Smooth muscle cell (in vitro differentiated cells): ENCODE results near the gene SNX1. TPM values are rescaled to one million over a fixed set of nuclear protein-coding genes. Genes with fewer than 3 reads are reported as not detected.

Experiments
- DNase-seq: peaks from one replicate; lab custom pipeline; 2025; ENCODE audit not compliant: unreplicated experiment; lab: John Stamatoyannopoulos, UW
- H2AFZ ChIP-seq: fragments of 200-600 bp; sonication (generic); 2 replicates; pipeline ENCODE4 v1.6.0; 2016; ENCODE audit warnings: antibody characterized with exemption, low read depth, mild to moderate bottlenecking
- H3F3A ChIP-seq: fragments of 200-600 bp; sonication (generic); 2 replicates; pipeline ENCODE4 v1.6.0; 2017; ENCODE audit warnings: antibody characterized with exemption, low read depth
- H3K27ac ChIP-seq: fragments of 200-600 bp; sonication (generic); 2 replicates; pipeline ENCODE4 v1.5.1; 2016; ENCODE audit warnings: low read depth, mild to moderate bottlenecking
- H3K27me3 ChIP-seq: fragments of 200-600 bp; sonication (generic); 2 replicates; pipeline ENCODE4 v1.6.1; 2016; ENCODE audit warnings: low read depth, mild to moderate bottlenecking
- H3K36me3 ChIP-seq: fragments of 200-600 bp; sonication (generic); 2 replicates; pipeline ENCODE4 v1.5.1; 2016; ENCODE audit warnings: low read depth
- H3K4me1 ChIP-seq: fragments of 200-600 bp; sonication (generic); 2 replicates; pipeline ENCODE4 v1.5.1; 2016; ENCODE audit warnings: low read depth
- H3K4me2 ChIP-seq: fragments of 200-600 bp; sonication (generic); 2 replicates; pipeline ENCODE4 v1.6.0; 2016; ENCODE audit warnings: mild to moderate bottlenecking
- H3K4me3 ChIP-seq: fragments of 200-600 bp; sonication (generic); 2 replicates; pipeline ENCODE4 v1.5.1; 2016; ENCODE audit warnings: mild to moderate bottlenecking
- H3K79me2 ChIP-seq: fragments of 200-600 bp; sonication (generic); 2 replicates; pipeline ENCODE4 v1.6.0; 2016; ENCODE audit warnings: low read depth, mild to moderate bottlenecking
- H3K9ac ChIP-seq: fragments of 200-600 bp; sonication (generic); 2 replicates; pipeline ENCODE4 v1.6.0; 2016; ENCODE audit warnings: low read depth
- H3K9me3 ChIP-seq: fragments of 200-600 bp; sonication (generic); replicated peaks from 2 replicates; pipeline ENCODE4 v1.5.1; 2016; ENCODE audit warnings: low read depth
- H4K20me1 ChIP-seq: fragments of 200-600 bp; sonication (generic); 2 replicates; pipeline ENCODE4 v1.6.0; 2016; ENCODE audit warnings: low read depth
- WGBS: methylation state at CpG from one replicate; pipeline ENCODE4 v1.1.7; 2016; ENCODE audit warnings: low lambda C conversion rate; 5-methylcytosine and 5-hydroxymethylcytosine counted together
- polyA plus RNA-seq: library from polyadenylated mRNA; unstranded; fragments of >200 nt; fragmentation: Nextera tagmentation; extraction: Ambion mirVana; gene quantifications from 2 replicates; pipeline ENCODE4 v1.2.1, GENCODE V29; 2016
- total RNA-seq: library from RNA; depleted of rRNA; stranded (reverse); fragments of >200 nt; gene quantifications from 2 replicates; pipeline ENCODE4 v1.2.3, GENCODE V29; 2014
- TF ChIP-seq, protein P1 (sequence below): fragments of 200-600 bp; sonication (generic); IDR thresholded peaks from 2 replicates; pipeline ENCODE4 v1.5.1; 2017; ENCODE audit warnings: borderline replicate concordance, mild to moderate bottlenecking, antibody characterized with exemption; ENCODE audit not compliant: insufficient read depth, poor library complexity, severe bottlenecking

Gene SNX1
- total and polyA plus RNA-seq, 2 experiments from 2014 or later = 33.8 to 41.2 TPM

DNA sequence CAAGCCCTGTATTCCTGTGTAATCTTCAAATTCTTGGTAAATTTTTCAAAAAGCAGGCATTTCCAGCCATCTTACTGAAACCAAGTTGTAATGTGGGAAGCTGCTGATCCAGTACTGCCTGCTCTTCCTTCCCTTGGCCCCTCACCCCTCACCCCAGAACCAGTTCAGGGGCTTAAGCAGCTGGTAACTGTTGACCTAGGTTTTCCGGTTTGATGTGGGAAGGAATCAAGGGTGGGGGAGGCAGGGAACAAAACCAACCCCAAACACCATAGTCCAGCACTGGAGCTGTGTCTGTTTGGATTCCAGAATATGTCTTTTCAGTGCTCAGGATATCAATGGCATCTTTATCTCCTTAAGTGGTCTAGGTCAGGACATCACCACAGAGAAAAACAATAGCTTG, 26.7 kb downstream of the SNX1 start:
- H2AFZ ChIP-seq = no peak overlapping the region
- no peaks in the 10 kb centered on the region for H3K79me2 ChIP-seq
- no peaks in the 10 kb centered on the region for H3K4me1 ChIP-seq
- no peaks in the 10 kb centered on the region for H3K27me3 ChIP-seq
- no peak for DNase-seq
- H3K9ac ChIP-seq = no peak overlapping the region
- peaks cover 11% of the 10 kb centered on the region for H3K36me3 ChIP-seq
- H3K27ac ChIP-seq = no peak overlapping the region
- no peak overlapping the region for H3K4me2 ChIP-seq
- TF ChIP-seq, protein P1, sequence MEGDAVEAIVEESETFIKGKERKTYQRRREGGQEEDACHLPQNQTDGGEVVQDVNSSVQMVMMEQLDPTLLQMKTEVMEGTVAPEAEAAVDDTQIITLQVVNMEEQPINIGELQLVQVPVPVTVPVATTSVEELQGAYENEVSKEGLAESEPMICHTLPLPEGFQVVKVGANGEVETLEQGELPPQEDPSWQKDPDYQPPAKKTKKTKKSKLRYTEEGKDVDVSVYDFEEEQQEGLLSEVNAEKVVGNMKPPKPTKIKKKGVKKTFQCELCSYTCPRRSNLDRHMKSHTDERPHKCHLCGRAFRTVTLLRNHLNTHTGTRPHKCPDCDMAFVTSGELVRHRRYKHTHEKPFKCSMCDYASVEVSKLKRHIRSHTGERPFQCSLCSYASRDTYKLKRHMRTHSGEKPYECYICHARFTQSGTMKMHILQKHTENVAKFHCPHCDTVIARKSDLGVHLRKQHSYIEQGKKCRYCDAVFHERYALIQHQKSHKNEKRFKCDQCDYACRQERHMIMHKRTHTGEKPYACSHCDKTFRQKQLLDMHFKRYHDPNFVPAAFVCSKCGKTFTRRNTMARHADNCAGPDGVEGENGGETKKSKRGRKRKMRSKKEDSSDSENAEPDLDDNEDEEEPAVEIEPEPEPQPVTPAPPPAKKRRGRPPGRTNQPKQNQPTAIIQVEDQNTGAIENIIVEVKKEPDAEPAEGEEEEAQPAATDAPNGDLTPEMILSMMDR = no peak
- H3F3A ChIP-seq = no peaks in the 10 kb centered on the region
- WGBS = 83% methylated on average over 1 of the region's 1 CpG
- H4K20me1 ChIP-seq = peaks cover 4% of the 10 kb centered on the region
- no peaks in the 10 kb centered on the region for H3K9me3 ChIP-seq
- H3K4me3 ChIP-seq = no peak overlapping the region

DNA sequence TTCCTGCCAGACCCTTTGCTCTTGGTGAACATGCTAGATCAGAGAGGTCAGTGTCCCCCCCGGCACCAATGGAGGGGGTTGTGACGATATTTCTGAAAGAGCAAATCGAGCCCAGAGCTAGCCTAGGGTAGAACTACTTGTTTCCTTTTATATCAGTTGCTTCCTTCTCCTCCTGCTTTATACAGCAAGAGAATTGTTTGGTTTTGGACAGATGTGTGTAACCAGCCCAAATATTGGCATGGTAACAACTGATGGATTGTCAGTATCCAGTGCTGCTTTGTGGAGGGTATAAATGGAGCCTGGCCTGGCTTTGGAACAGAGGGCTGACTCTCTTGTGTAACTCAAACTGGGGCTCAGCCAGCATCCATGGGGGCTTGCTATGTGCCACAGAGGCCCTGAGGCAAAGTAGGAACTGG, 27.2 kb downstream of the SNX1 start:
- no peak for DNase-seq
- TF ChIP-seq, protein P1 = no peak
- Histone ChIP-seq H3K27me3 (no peaks in the 10 kb centered on the region), H3K9ac (no peak overlapping the region), H3K4me1 (no peaks in the 10 kb centered on the region), H2AFZ (no peak overlapping the region), H3K27ac (no peak overlapping the region), H3K4me2 (no peak overlapping the region), H3K79me2 (no peaks in the 10 kb centered on the region), H3F3A (no peaks in the 10 kb centered on the region), H3K9me3 (no peaks in the 10 kb centered on the region), H4K20me1 (no peaks in the 10 kb centered on the region), H3K4me3 (no peak overlapping the region), H3K36me3 (peaks cover 14% of the 10 kb centered on the region)
- WGBS = 97% methylated on average over 3 of the region's 3 CpGs

DNA sequence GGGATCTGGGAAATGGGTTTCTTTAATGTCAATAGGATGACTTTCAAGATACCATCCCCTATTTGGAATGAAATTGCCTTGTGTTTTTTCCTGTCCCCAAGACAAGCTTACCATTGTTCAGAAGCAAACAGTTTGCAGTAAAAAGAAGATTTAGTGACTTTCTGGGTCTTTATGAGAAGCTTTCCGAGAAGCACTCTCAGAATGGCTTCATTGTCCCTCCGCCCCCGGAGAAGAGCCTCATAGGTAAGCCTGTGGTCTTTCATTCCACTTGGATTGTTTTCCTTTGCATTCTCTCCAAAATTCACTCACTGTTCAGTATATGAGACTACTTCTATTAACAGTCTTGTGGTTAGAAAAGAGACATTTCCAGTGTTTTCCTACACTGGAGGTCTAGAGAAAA, 30.2 kb downstream of the SNX1 start:
- no peak for DNase-seq
- Histone ChIP-seq H2AFZ (no peak overlapping the region), H4K20me1 (no peaks in the 10 kb centered on the region), H3K27me3 (no peaks in the 10 kb centered on the region), H3K4me3 (no peak overlapping the region), H3K36me3 (peaks cover 32% of the 10 kb centered on the region), H3K79me2 (no peaks in the 10 kb centered on the region), H3F3A (no peaks in the 10 kb centered on the region), H3K4me1 (no peaks in the 10 kb centered on the region), H3K9ac (no peak overlapping the region), H3K4me2 (no peak overlapping the region), H3K9me3 (no peaks in the 10 kb centered on the region), H3K27ac (no peak overlapping the region)
- WGBS = 64% methylated on average over 3 of the region's 3 CpGs
- TF ChIP-seq, protein P1 = no peak

DNA sequence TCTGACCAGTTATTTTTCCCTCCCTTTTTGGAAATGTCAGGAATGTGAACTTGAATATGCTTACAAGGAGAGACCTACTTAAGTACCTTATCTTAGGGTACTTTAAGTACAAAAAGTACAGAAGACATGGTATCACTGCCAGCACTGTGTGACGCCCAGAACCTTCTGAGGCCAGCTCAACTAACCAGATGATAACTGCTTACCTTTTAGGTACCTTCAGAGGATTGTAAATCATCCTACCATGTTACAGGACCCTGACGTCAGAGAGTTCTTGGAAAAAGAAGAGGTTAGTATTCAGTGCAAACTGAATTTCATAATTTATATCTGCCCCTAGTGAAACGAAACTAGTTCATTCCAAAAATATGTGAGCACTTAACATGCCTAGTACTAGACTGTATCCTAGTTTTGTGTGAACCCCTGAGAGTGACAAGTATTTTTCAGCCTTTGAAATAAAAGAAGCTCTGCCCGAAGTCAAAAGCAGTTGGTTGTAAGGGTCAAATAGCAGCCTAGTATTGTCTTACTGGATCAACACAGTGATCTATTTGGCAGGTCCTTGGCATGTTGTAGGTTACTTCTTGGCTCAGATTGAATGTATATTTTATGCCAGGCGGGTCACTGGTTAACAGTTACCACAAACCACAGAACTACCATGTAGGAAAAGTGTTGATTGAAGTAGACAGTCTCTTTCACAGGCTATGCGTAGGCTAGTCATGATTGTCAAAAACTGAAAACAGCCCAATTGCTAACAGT, 31.9 kb downstream of the SNX1 start:
- Histone ChIP-seq H3K4me3 (no peak overlapping the region), H3K4me2 (no peak overlapping the region), H3K36me3 (peaks cover 25% of the 10 kb centered on the region), H3K27me3 (no peaks in the 10 kb centered on the region), H3K9ac (no peak overlapping the region), H3K9me3 (no peaks in the 10 kb centered on the region), H4K20me1 (no peaks in the 10 kb centered on the region), H3F3A (no peaks in the 10 kb centered on the region), H2AFZ (no peak overlapping the region), H3K4me1 (no peaks in the 10 kb centered on the region), H3K27ac (no peak overlapping the region), H3K79me2 (no peaks in the 10 kb centered on the region)
- 86% methylated on average over 6 of the region's 6 CpGs for WGBS
- TF ChIP-seq, protein P1 = no peak
- no peak for DNase-seq
